Neuronal stem cell (in vitro differentiated cells): ENCODE measurements around the gene WFDC1.

Source experiments
- DNase-seq: peaks from one replicate; pipeline ENCODE4 v3.0.0-alpha.2; 2013; ENCODE audit warnings: low spot score
- H2AFZ ChIP-seq: one replicate; pipeline ENCODE4 v1.6.1; 2013; ENCODE audit warnings: mild to moderate bottlenecking, low read length, inconsistent platforms
- H2AK5ac ChIP-seq: 2 replicates; pipeline ENCODE4 v1.6.1; 2013; ENCODE audit warnings: low read depth, mild to moderate bottlenecking, inconsistent platforms, low read length, moderate library complexity, mixed read lengths
- H2BK120ac ChIP-seq: 2 replicates; pipeline ENCODE4 v1.6.1; 2013; ENCODE audit warnings: low read depth, mild to moderate bottlenecking, inconsistent platforms, low read length, moderate library complexity, mixed read lengths
- H2BK12ac ChIP-seq: one replicate; pipeline ENCODE4 v1.6.1; 2013; ENCODE audit warnings: low read length, inconsistent platforms
- H2BK15ac ChIP-seq: 2 replicates; pipeline ENCODE4 v1.6.1; 2013; ENCODE audit warnings: mild to moderate bottlenecking, low read length, inconsistent platforms, mixed read lengths
- H2BK5ac ChIP-seq: one replicate; pipeline ENCODE4 v1.6.1; 2013; ENCODE audit warnings: inconsistent platforms, mild to moderate bottlenecking, low read length, moderate library complexity
- H3K14ac ChIP-seq: one replicate; pipeline ENCODE4 v1.6.1; 2013; ENCODE audit warnings: low read length, inconsistent platforms
- H3K18ac ChIP-seq: 2 replicates; pipeline ENCODE4 v1.6.1; 2013; ENCODE audit warnings: low read length, inconsistent platforms
- H3K23ac ChIP-seq: 2 replicates; pipeline ENCODE4 v1.6.1; 2013; ENCODE audit warnings: low read depth, mild to moderate bottlenecking, mixed read lengths, low read length, inconsistent platforms; ENCODE audit not compliant: poor library complexity
- H3K27ac ChIP-seq: replicated peaks from 3 replicates; pipeline ENCODE4 v1.5.1; 2013; ENCODE audit warnings: low read length, inconsistent platforms
- H3K27me3 ChIP-seq, 3 experiments: 2 replicates each; pipeline ENCODE4 v1.6.1; 2013; ENCODE audit warnings: low read length in 3 of 3, mild to moderate bottlenecking in 2 of 3, inconsistent platforms in 1 of 3, low read depth in 1 of 3, mixed read lengths in 1 of 3, moderate library complexity in 1 of 3; ENCODE audit not compliant: control insufficient read depth in 3 of 3, insufficient read depth in 3 of 3
- H3K36me3 ChIP-seq, 2 donors: replicated peaks in 1 of 2; 2 replicates each; pipeline ENCODE4 v1.6.1; 2013; ENCODE audit warnings: low read length in 2 of 2; ENCODE audit not compliant: control insufficient read depth in 2 of 2, insufficient read depth in 2 of 2
- H3K4ac ChIP-seq: 2 replicates; pipeline ENCODE4 v1.6.1; 2013; ENCODE audit warnings: inconsistent platforms, mild to moderate bottlenecking, low read length, moderate library complexity
- H3K4me1 ChIP-seq, 2 donors: 1 replicate in 1 of 2; 2 replicates in 1 of 2; pipeline ENCODE4 v1.6.1; 2013; ENCODE audit warnings: low read length in 2 of 2, low read depth in 1 of 2; ENCODE audit not compliant: control insufficient read depth in 2 of 2, insufficient read depth in 1 of 2
- H3K4me2 ChIP-seq: one replicate; pipeline ENCODE4 v1.6.1; 2013; ENCODE audit warnings: mild to moderate bottlenecking, low read length, inconsistent platforms; ENCODE audit not compliant: insufficient read depth, poor library complexity, severe bottlenecking
- H3K4me3 ChIP-seq, 2 donors: 2 replicates each; pipeline ENCODE4 v1.5.1; 2013; ENCODE audit warnings: low read length in 2 of 2, mild to moderate bottlenecking in 2 of 2, inconsistent platforms in 1 of 2, moderate library complexity in 1 of 2
- H3K79me1 ChIP-seq: one replicate; pipeline ENCODE4 v1.6.1; 2013; ENCODE audit warnings: low read depth, mild to moderate bottlenecking, inconsistent platforms, low read length, moderate library complexity
- H3K9ac ChIP-seq: one replicate; pipeline ENCODE4 v1.6.1; 2013; ENCODE audit warnings: mild to moderate bottlenecking, low read depth, low read length, inconsistent platforms; ENCODE audit not compliant: poor library complexity
- H3K9me3 ChIP-seq, 2 donors: replicated peaks in 1 of 2; 2 replicates each; pipeline versions ENCODE3 to v1.6.1; 2013; ENCODE audit warnings: low read length in 2 of 2, mild to moderate bottlenecking in 2 of 2, inconsistent platforms in 1 of 2, low read depth in 1 of 2, mixed read lengths in 1 of 2, moderate library complexity in 1 of 2; ENCODE audit not compliant: control insufficient read depth in 2 of 2, insufficient read depth in 1 of 2
- H4K8ac ChIP-seq: one replicate; pipeline ENCODE4 v1.6.1; 2013; ENCODE audit warnings: low read depth, mild to moderate bottlenecking, inconsistent platforms, low read length, moderate library complexity
- H4K91ac ChIP-seq: one replicate; pipeline ENCODE4 v1.6.1; 2013; ENCODE audit warnings: low read length, low read depth, mild to moderate bottlenecking, inconsistent platforms; ENCODE audit not compliant: poor library complexity
- WGBS, 2 donors: extraction: QIAGEN DNeasy Blood & Tissue Kit; methylation state at CpG; one replicate each; pipeline ENCODE4 v1.1.7; 2013; ENCODE audit warnings: missing lambda C conversion rate in 2 of 2, mixed read lengths in 1 of 2; ENCODE audit not compliant: insufficient read length in 2 of 2, insufficient replicate concordance in 1 of 2; ENCODE audit errors: extremely low coverage in 2 of 2; 5-methylcytosine and 5-hydroxymethylcytosine counted together

WFDC1 gene

GRCh38 chr16:84268291-84269040 is 26.2 kb upstream of the WFDC1 start:
- H2AK5ac ChIP-seq, result no peak overlapping the region

GRCh38 chr16:84270071-84270470 is 24.6 kb upstream of the WFDC1 start:
- Histone ChIP-seq H2BK120ac (no peak overlapping the region), H3K4me3 (no peak overlapping the region), H3K36me3 (no peaks in the 10 kb centered on the region), H3K79me1 (no peaks in the 10 kb centered on the region), H3K9me3 (no peaks in the 10 kb centered on the region), H3K14ac (no peak overlapping the region), H3K4me1 (peaks cover 2% of the 10 kb centered on the region in 2 donors), H3K18ac (no peak overlapping the region), H3K9ac (no peak overlapping the region), H3K27me3 (no peaks in the 10 kb centered on the region), H2AK5ac (no peak overlapping the region), H2BK5ac (no peak overlapping the region), H3K4me2 (no peak overlapping the region), H2AFZ (no peak overlapping the region), H3K27ac (no peak overlapping the region), H3K4ac (no peak overlapping the region), H3K23ac (no peak overlapping the region), H4K8ac (no peak overlapping the region), H2BK12ac (no peak overlapping the region), H2BK15ac (no peak overlapping the region), H4K91ac (no peak overlapping the region)
- no CpG with 5 or more reads among the region's 9 CpGs for WGBS, 2 donors
- DNase-seq, result no peak

More at GRCh38 chr16:84268291-84269040, 26.2 kb upstream of the WFDC1 start:
- DNase-seq, result no peak
- Histone ChIP-seq H3K4me1 (peaks cover 2% of the 10 kb centered on the region in 2 donors), H3K27ac (no peak overlapping the region), H2BK15ac (no peak overlapping the region), H2BK120ac (no peak overlapping the region), H3K36me3 (no peaks in the 10 kb centered on the region), H4K91ac (no peak overlapping the region), H3K9ac (no peak overlapping the region), H3K14ac (no peak overlapping the region), H3K18ac (no peak overlapping the region), H3K79me1 (no peaks in the 10 kb centered on the region), H2AFZ (peak overlapping the region; percentile 56), H4K8ac (no peak overlapping the region), H3K23ac (no peak overlapping the region), H3K27me3 (no peaks in the 10 kb centered on the region), H3K4ac (no peak overlapping the region), H3K4me2 (no peak overlapping the region), H2BK12ac (peak overlapping the region; percentile 65), H3K9me3 (no peaks in the 10 kb centered on the region), H2BK5ac (no peak overlapping the region), H3K4me3 (no peak overlapping the region)
- no CpG with 5 or more reads among the region's 18 CpGs for WGBS, 2 donors

- Histone ChIP-seq H2AFZ (no peak overlapping the region), H2BK5ac (no peak overlapping the region), H4K91ac (no peak overlapping the region), H3K18ac (no peak overlapping the region), H3K9ac (no peak overlapping the region), H3K14ac (no peak overlapping the region), H3K4me1 (peaks cover 2% of the 10 kb centered on the region in 2 donors), H3K9me3 (no peaks in the 10 kb centered on the region), H3K4me2 (no peak overlapping the region), H2BK120ac (no peak overlapping the region), H3K23ac (no peak overlapping the region), H2BK15ac (no peak overlapping the region), H3K27ac (no peak overlapping the region), H2AK5ac (no peak overlapping the region), H4K8ac (no peak overlapping the region), H2BK12ac (no peak overlapping the region), H3K79me1 (no peaks in the 10 kb centered on the region), H3K36me3 (no peaks in the 10 kb centered on the region), H3K4me3 (no peak overlapping the region), H3K27me3 (no peaks in the 10 kb centered on the region), H3K4ac (no peak overlapping the region)
- whole genome bisulfite sequencing, 2 donors, result no CpG with 5 or more reads among the region's 10 CpGs
- DNase-seq, result no peak
Measured at GRCh38 chr16:84270531-84270930, 24.1 kb upstream of the WFDC1 start.

- Histone ChIP-seq H3K18ac (no peak overlapping the region), H3K9ac (no peak overlapping the region), H3K23ac (no peak overlapping the region), H3K14ac (no peak overlapping the region), H2BK120ac (no peak overlapping the region), H3K79me1 (no peaks in the 10 kb centered on the region), H3K9me3 (no peaks in the 10 kb centered on the region), H3K27ac (no peak overlapping the region), H3K4me1 (peaks cover 2% of the 10 kb centered on the region in 2 donors), H2AK5ac (no peak overlapping the region), H3K4ac (no peak overlapping the region), H3K36me3 (no peaks in the 10 kb centered on the region), H4K91ac (no peak overlapping the region), H4K8ac (no peak overlapping the region), H3K27me3 (no peaks in the 10 kb centered on the region), H2AFZ (no peak overlapping the region), H2BK15ac (no peak overlapping the region), H2BK5ac (no peak overlapping the region), H2BK12ac (no peak overlapping the region), H3K4me3 (no peak overlapping the region), H3K4me2 (no peak overlapping the region)
- WGBS, 2 donors, result no CpG with 5 or more reads among the region's 1 CpG
- no peak for DNase-seq
Measured at GRCh38 chr16:84271037-84271436, 23.6 kb upstream of the WFDC1 start.
